Gastrocnemius medialis (tissue), 4 donors: ENCODE results near the gene LBX1. TPM values are rescaled to one million over a fixed set of nuclear protein-coding genes. Genes with fewer than 3 reads are reported as not detected.

Experiments used
- ATAC-seq, 2 donors: fragments of 150-250 bp; one replicate each; pipeline ENCODE4 v1.9.1; 2016
- DNase-seq, 2 donors: peaks; one replicate each; pipeline ENCODE4 v3.0.0-alpha.2; 2019
- H3K27ac ChIP-seq, 4 donors: fragments of 200-600 bp; sonication (generic); 1 replicate in 1 of 4; 2 replicates in 3 of 4; pipeline ENCODE4 v1.5.1; 2016 to 2018; ENCODE audit warnings: mild to moderate bottlenecking in 2 of 4, moderate library complexity in 1 of 4
- H3K27me3 ChIP-seq, 3 donors: fragments of 200-600 bp; sonication (generic) in 2 of 3; 1 replicate in 1 of 3; 2 replicates in 2 of 3; pipeline versions ENCODE4 v1.5.1 to v1.6.0; 2016 to 2019; ENCODE audit warnings: mild to moderate bottlenecking in 1 of 3, moderate library complexity in 1 of 3
- H3K36me3 ChIP-seq, 2 donors: fragments of 200-600 bp; sonication (generic) in 1 of 2; one replicate each; pipeline ENCODE4 v1.5.1; 2017 to 2018
- H3K4me1 ChIP-seq, 2 donors: fragments of 200-600 bp; sonication (generic) in 1 of 2; one replicate each; pipeline ENCODE4 v1.5.1; 2016 to 2017; ENCODE audit warnings: mild to moderate bottlenecking in 2 of 2
- H3K4me3 ChIP-seq, 4 donors: fragments of 200-600 bp; sonication (generic) in 3 of 4; 1 replicate in 1 of 4; 2 replicates in 3 of 4; pipeline ENCODE4 v1.5.1; 2016 to 2019; ENCODE audit warnings: mild to moderate bottlenecking in 2 of 4
- H3K9me3 ChIP-seq, 3 donors: fragments of 200-600 bp; sonication (generic) in 2 of 3; 1 replicate in 1 of 3; 2 replicates in 2 of 3; pipeline ENCODE4 v1.5.1; 2016 to 2019
- POLR2A ChIP-seq, 2 donors: fragments of 450-650 bp; IDR thresholded peaks; one replicate each; pipeline ENCODE4 v1.6.1; 2017; ENCODE audit warnings: antibody characterized with exemption in 2 of 2, mild to moderate bottlenecking in 2 of 2, moderate library complexity in 2 of 2
- in situ Hi-C, 4 donors: fragments of 200-750 bp; cut with MboI; loops; one replicate each; pipeline versions ENCODE4 v1.15.0 to v1.8.0; 2017; ENCODE audit warnings: low sequenced_read_pairs in 4 of 4
- intact Hi-C: fragments of 100-400 bp; cut with DNase I; formaldehyde crosslinking; loops from one replicate; pipeline ENCODE4 v1.15.1; 2023; ENCODE audit warnings: low total_unique reads
- total RNA-seq, 4 donors: library from RNA; depleted of rRNA; stranded (reverse); fragments of >200 nt; gene quantifications; one replicate each; pipeline versions ENCODE4 v1.1.0 to v1.2.3, GENCODE V29; 2016
- TF ChIP-seq, protein P1 (sequence below), 5 experiments: fragments of 450-650 bp in 3 of 5; fragments of 200-600 bp in 2 of 5; sonication (generic) in 2 of 5; IDR thresholded peaks in 4 of 5; conservative IDR thresholded peaks in 1 of 5; 1 replicate in 4 of 5; 2 replicates in 1 of 5; pipeline ENCODE4 v1.5.1; 2016 to 2019; ENCODE audit warnings: antibody characterized with exemption in 5 of 5, mild to moderate bottlenecking in 3 of 5, moderate library complexity in 3 of 5

The LBX1 gene, protein sequence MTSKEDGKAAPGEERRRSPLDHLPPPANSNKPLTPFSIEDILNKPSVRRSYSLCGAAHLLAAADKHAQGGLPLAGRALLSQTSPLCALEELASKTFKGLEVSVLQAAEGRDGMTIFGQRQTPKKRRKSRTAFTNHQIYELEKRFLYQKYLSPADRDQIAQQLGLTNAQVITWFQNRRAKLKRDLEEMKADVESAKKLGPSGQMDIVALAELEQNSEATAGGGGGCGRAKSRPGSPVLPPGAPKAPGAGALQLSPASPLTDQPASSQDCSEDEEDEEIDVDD
- total RNA-seq: 10 to 100 TPM; 10.7 to 25.9 (median 13.0) TPM

DNA sequence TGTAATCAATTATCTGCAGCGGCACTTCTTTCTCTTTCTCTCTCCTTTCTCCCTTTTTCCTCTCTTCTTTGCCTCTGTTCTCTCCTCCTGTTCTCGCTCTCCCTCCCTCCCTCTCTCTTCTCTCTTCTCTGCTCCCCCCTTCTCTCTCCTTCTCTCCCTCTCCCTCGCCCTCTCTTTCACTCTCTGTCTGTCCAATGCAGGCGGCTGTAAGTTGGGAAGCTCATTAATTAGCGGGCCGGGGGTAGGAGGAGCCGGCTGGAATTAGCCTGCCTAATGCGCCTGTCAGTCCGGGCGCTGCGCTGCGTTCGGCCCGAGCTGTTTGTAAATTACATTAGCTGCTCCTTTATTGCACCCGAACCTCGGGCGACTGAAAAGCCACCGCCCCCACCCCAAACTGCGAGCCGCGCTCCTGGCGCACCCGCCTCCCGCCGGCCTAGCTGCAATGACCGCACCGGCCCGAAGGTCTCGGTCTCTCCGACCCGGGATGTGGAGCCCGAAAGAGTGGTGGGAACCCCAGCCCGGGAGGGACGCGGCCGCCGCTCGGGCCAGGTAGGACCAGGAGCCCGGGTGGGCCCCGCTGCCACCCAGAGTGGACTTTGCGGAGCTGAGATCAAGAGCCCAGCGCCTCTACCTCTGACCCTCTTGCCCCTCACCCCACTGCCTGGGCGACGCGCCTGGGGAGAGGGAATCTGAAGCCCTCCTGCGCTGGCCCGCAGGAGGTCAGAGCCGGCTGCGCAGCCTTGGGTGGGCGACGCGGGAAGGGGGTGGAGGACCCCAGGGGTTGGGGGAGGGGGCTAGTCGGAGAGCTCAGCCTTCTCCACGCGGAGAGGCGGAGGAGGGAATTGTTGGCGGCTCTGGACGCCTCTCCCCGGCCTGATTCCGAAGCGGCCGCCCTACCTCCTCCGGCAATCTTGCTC is at the start of gene LBX1:
TSS of gene LBX1 (minus strand) at position 198 of the 917 bp plus-strand sequence. CDS start 648 bp downstream, outside the sequence.
- Histone ChIP-seq H3K36me3 (no peaks in the 10 kb centered on the region), H3K4me3 (peak within 1 kb of the TSS; percentile 54 to 87 (median 68)), H3K9me3 (no peaks in the 10 kb centered on the region), H3K4me1 (peaks cover 32 to 61% of the 10 kb centered on the region in 2 donors), H3K27me3 (peaks cover 13 to 24% (median 16%) of the 10 kb centered on the region in 3 donors), H3K27ac (peak within 1 kb of the TSS; percentile 92 to 96 (median 96))
- peak; percentile 29 to 31 for ATAC-seq
- peak in 1 of 2 donors; percentile 47 for DNase-seq
- in situ Hi-C loops: no loop called here
- intact Hi-C loops: loop anchor here (1.0 to 5.0 kb wide), 3 partner anchors 13 to 123 kb away; partner anchors contain the start of gene BTRC
- TF ChIP-seq POLR2A (IDR thresholded peaks at IDR 0.05): peak in 1 of 2 donors; percentile 9
- TF ChIP-seq, protein P1, sequence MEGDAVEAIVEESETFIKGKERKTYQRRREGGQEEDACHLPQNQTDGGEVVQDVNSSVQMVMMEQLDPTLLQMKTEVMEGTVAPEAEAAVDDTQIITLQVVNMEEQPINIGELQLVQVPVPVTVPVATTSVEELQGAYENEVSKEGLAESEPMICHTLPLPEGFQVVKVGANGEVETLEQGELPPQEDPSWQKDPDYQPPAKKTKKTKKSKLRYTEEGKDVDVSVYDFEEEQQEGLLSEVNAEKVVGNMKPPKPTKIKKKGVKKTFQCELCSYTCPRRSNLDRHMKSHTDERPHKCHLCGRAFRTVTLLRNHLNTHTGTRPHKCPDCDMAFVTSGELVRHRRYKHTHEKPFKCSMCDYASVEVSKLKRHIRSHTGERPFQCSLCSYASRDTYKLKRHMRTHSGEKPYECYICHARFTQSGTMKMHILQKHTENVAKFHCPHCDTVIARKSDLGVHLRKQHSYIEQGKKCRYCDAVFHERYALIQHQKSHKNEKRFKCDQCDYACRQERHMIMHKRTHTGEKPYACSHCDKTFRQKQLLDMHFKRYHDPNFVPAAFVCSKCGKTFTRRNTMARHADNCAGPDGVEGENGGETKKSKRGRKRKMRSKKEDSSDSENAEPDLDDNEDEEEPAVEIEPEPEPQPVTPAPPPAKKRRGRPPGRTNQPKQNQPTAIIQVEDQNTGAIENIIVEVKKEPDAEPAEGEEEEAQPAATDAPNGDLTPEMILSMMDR (IDR thresholded peaks at IDR 0.05 in 4 of 5, conservative IDR thresholded peaks at IDR 0.05 in 1 of 5): no peak

DNA sequence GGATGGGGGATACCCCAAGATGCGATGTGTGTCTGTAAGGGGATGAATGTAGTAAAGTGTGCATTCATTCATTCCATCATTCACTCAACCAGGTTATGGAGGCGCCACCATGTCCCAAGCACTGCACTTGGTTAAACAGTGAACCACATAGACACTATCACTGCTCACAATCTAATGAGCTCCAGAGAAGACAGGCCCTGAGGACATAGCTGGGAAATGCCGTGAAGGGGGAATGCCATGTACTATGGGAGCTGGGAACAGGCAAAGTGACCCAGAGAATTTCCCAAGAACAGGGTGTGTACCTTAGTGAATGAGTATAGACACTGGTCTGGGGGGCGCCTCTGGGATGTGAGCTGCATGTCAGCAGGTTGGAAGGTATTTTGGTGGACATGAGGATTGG is 44.5 kb upstream of the LBX1 start:
- TF ChIP-seq POLR2A (IDR thresholded peaks at IDR 0.05): no peak
- TF ChIP-seq, protein P1 (IDR thresholded peaks at IDR 0.05 in 4 of 5, conservative IDR thresholded peaks at IDR 0.05 in 1 of 5): no peak
- H3K4me3 ChIP-seq: no peak overlapping the region
- intact Hi-C loops (loop anchor here (2.0 kb wide), 1 partner anchor 17 kb away; no protein-coding TSS in a partner anchor), in situ Hi-C loops (no loop called here)
- DNase-seq: no peak
- H3K9me3 ChIP-seq: no peaks in the 10 kb centered on the region
- no peaks in the 10 kb centered on the region for H3K27me3 ChIP-seq
- no peak for ATAC-seq
- no peaks in the 10 kb centered on the region for H3K4me1 ChIP-seq
- no peaks in the 10 kb centered on the region for H3K36me3 ChIP-seq
- no peak overlapping the region for H3K27ac ChIP-seq

DNA sequence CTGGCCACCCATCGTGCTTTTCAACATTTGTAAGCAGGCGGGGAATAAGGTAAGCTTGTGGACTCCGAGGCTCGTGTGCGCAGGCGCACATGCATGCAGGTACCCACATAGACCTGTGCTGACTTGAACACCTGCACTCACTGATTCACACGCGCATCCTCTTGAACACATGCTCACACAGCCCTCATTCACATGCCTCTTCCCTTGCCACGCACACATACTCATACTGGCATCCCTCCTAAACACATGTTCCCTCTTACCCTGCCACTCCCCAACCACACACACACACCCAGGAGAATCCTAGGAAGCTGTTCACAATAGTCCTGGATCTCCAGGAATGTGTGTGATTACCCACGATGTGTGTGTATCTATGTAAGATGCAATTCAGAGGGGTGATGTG is 44.1 kb upstream of the LBX1 start:
- in situ Hi-C loops (no loop called here), intact Hi-C loops (loop anchor here (2.0 kb wide), 1 partner anchor 17 kb away; no protein-coding TSS in a partner anchor)
- Histone ChIP-seq H3K27me3 (no peaks in the 10 kb centered on the region), H3K36me3 (no peaks in the 10 kb centered on the region), H3K27ac (no peak overlapping the region), H3K9me3 (no peaks in the 10 kb centered on the region), H3K4me1 (no peaks in the 10 kb centered on the region), H3K4me3 (no peak overlapping the region)
- no peak for DNase-seq
- TF ChIP-seq POLR2A (IDR thresholded peaks at IDR 0.05): no peak
- TF ChIP-seq, protein P1 (IDR thresholded peaks at IDR 0.05 in 4 of 5, conservative IDR thresholded peaks at IDR 0.05 in 1 of 5): no peak
- no peak for ATAC-seq

DNA sequence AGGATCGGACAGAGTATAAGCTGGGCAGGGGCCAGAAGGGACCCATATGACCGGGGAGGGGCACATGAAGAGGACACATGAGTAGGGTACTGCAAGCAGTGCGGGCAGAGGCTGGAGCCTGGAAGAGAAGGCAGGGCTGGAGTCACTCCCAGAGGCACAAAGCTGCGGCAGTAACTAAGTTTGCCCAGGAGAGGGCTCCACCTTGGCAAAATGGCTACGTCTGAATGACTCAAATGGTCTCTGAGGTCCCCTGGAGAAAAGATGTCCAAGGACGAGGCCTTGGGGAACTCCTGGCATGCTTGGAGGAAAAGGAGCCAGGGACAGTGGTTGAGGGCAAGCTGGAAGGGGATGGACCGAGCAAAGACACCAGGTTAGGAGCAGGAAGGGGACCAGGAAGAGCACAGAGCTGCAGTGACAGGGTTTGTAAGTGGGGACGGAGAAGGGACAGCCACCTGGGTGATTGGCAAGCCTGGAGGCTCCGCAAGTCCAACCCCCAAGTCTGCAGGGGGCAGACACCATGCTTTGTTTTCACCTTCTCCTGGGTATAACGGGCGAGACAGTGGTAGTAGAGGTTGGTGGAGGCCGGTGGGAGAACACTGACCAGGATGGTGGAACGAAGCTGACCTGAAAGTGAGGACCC is 43.1 kb upstream of the LBX1 start:
- intact Hi-C loops: loop anchor here (1.0 to 2.0 kb wide), 2 partner anchors 18 to 59 kb away; no protein-coding TSS in a partner anchor
- Histone ChIP-seq H3K9me3 (no peaks in the 10 kb centered on the region), H3K4me3 (no peak overlapping the region), H3K27me3 (no peaks in the 10 kb centered on the region), H3K36me3 (no peaks in the 10 kb centered on the region), H3K4me1 (no peaks in the 10 kb centered on the region), H3K27ac (no peak overlapping the region)
- TF ChIP-seq POLR2A (IDR thresholded peaks at IDR 0.05): no peak
- TF ChIP-seq, protein P1 (IDR thresholded peaks at IDR 0.05 in 4 of 5, conservative IDR thresholded peaks at IDR 0.05 in 1 of 5): peak; percentile 50 to 77 (median 71)
- peak in 1 of 2 donors; percentile 48 for DNase-seq
- in situ Hi-C loops: no loop called here
- ATAC-seq: peak; percentile 73 to 92
